Spleen (tissue), 11 donors: ENCODE measurements around the gene RRBP1. TPM values are rescaled to one million over a fixed set of nuclear protein-coding genes. Genes with fewer than 3 reads are reported as not detected.

Experiments used
- DNase-seq: peaks from one replicate; pipeline ENCODE4 v3.0.0-alpha.2; 2020
- H3K27ac ChIP-seq, 8 donors: fragments of 200-600 bp; sonication (generic) in 7 of 8; 1 replicate in 4 of 8; 2 replicates in 4 of 8; pipeline versions ENCODE4 v1.5.0 to v1.8.0; 2016 to 2021; ENCODE audit warnings: inconsistent platforms in 4 of 8, mild to moderate bottlenecking in 4 of 8, moderate library complexity in 1 of 8
- H3K27me3 ChIP-seq, 7 donors: fragments of 200-600 bp; sonication (generic) in 6 of 7; replicated peaks in 1 of 7; 1 replicate in 4 of 7; 2 replicates in 3 of 7; pipeline versions ENCODE4 v1.5.0 to v1.8.0; 2016 to 2021; ENCODE audit warnings: inconsistent platforms in 3 of 7, mild to moderate bottlenecking in 1 of 7
- H3K36me3 ChIP-seq, 6 donors: fragments of 200-600 bp; sonication (generic) in 5 of 6; 1 replicate in 4 of 6; 2 replicates in 2 of 6; pipeline versions ENCODE4 v1.5.0 to v1.8.0; 2016 to 2021; ENCODE audit warnings: inconsistent platforms in 2 of 6
- H3K4me1 ChIP-seq, 6 donors: fragments of 200-600 bp; sonication (generic) in 5 of 6; 1 replicate in 3 of 6; 2 replicates in 3 of 6; pipeline versions ENCODE4 v1.5.0 to v1.8.0; 2016 to 2021; ENCODE audit warnings: inconsistent platforms in 3 of 6
- H3K4me3 ChIP-seq, 8 donors: fragments of 200-600 bp; sonication (generic) in 7 of 8; 1 replicate in 4 of 8; 2 replicates in 4 of 8; pipeline versions ENCODE4 v1.5.0 to v1.8.0; 2016 to 2021; ENCODE audit warnings: inconsistent platforms in 4 of 8, mild to moderate bottlenecking in 4 of 8, moderate library complexity in 2 of 8
- H3K9me3 ChIP-seq, 8 donors: fragments of 200-600 bp; sonication (generic) in 7 of 8; 1 replicate in 4 of 8; 2 replicates in 4 of 8; pipeline versions ENCODE4 v1.5.0 to v1.8.0; 2016 to 2021; ENCODE audit warnings: inconsistent platforms in 4 of 8
- CTCF ChIP-seq, 11 experiments: fragments of 200-600 bp in 7 of 11; fragments of 450-650 bp in 4 of 11; sonication (generic) in 4 of 11; IDR thresholded peaks in 8 of 11; conservative IDR thresholded peaks in 3 of 11; 1 replicate in 7 of 11; 2 replicates in 4 of 11; pipeline versions ENCODE4 v1.4.0 to v1.8.0; 2016 to 2021; ENCODE audit warnings: antibody characterized with exemption in 11 of 11, inconsistent platforms in 4 of 11, mild to moderate bottlenecking in 1 of 11
- POLR2A ChIP-seq, 3 donors: fragments of 450-650 bp; IDR thresholded peaks; one replicate each; pipeline ENCODE4 v1.5.1; 2017; ENCODE audit warnings: antibody characterized with exemption in 3 of 3, mild to moderate bottlenecking in 1 of 3
- POLR2AphosphoS5 ChIP-seq, 3 donors: sonication (generic); formaldehyde crosslinking; IDR thresholded peaks; one replicate each; pipeline ENCODE4 v1.5.1; 2017; ENCODE audit warnings: antibody characterized with exemption in 3 of 3
- WGBS, 5 donors: extraction: QIAGEN DNeasy Blood & Tissue Kit in 3 of 5; methylation state at CpG; one replicate each; pipeline versions ENCODE4 v1.1.5 to v1.1.7; 2013 to 2018; 5-methylcytosine and 5-hydroxymethylcytosine counted together
- intact Hi-C: fragments of 100-400 bp; cut with DNase I; formaldehyde crosslinking; loops from one replicate; pipeline ENCODE4 v1.15.0; 2023; ENCODE audit warnings: low total_unique reads
- polyA plus RNA-seq, 3 donors: library from polyadenylated mRNA; stranded (reverse); fragments of 200-250 nt; gene quantifications; one replicate each; pipeline ENCODE4 v1.2.1, GENCODE V29; 2013
- total RNA-seq, 7 donors: library from RNA; depleted of rRNA in 3 of 7; stranded (reverse); fragments of >200 nt in 3 of 7; fragmentation: NEBNext Ultra II Directional in 4 of 7; extraction: Animal tissue kit (Norgen Biotek cat#: 25700) in 4 of 7; gene quantifications; one replicate each; pipeline versions ENCODE4 v1.1.0 to v1.2.1, GENCODE V29; 2016 to 2021
- donor health status: healthy with polysubstance abuse.
- donor health status: DM: no; HTN: no; CAD: no; lungs with moderate emphysema.
- donor health status: DM: no; HTN: no; CAD: no.
- donor health status: Bipolar disorder and iron deficiency.
- donor health status: healthy.
- donor health status: DM: no; HTN: no; CAD: no.
- donor health status: DM: yes; HTN: yes; CAD: no.

Gene RRBP1
- total and polyA plus RNA-seq, 10 donors, result 17.0 to 164 (median 114) TPM

DNA sequence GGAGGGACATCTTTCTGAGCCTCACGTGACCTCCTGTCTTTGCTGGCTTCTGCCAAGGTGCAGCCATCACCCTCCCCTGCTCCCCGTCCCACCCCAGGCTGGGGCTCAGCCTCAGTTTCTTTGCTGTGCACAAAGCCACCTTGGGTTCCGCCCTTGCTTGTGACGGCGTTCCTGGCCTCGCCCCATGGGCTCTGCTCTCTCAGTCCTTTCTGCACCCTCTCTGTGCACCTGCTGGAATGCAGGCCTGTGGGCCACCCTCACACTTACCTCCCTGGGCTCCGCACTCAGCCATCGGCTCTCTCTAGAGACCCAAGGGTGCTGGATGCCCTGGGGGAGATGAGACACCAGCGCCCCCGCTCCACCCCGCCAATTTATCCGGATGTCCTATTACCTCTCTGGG lies 46.0 kb upstream of the RRBP1 start:
- TF ChIP-seq CTCF (IDR thresholded peaks at IDR 0.05 in 8 of 11, conservative IDR thresholded peaks at IDR 0.05 in 3 of 11) (no peak), POLR2A (IDR thresholded peaks at IDR 0.05) (no peak), POLR2AphosphoS5 (IDR thresholded peaks at IDR 0.05) (no peak)
- DNase-seq, result no peak
- H3K9me3 ChIP-seq, result no peaks in the 10 kb centered on the region
- H3K4me3 ChIP-seq, result no peak overlapping the region
- H3K27me3 ChIP-seq, result peaks cover 0 to 17% (median 0%) of the 10 kb centered on the region in 7 donors
- WGBS, 5 donors, result 88 to 93% (median 91%) methylated on average over 12 of the region's 12 CpGs
- intact Hi-C loops, result no loop called here
- no peak overlapping the region for H3K27ac ChIP-seq
- no peaks in the 10 kb centered on the region for H3K36me3 ChIP-seq
- no peaks in the 10 kb centered on the region for H3K4me1 ChIP-seq

DNA sequence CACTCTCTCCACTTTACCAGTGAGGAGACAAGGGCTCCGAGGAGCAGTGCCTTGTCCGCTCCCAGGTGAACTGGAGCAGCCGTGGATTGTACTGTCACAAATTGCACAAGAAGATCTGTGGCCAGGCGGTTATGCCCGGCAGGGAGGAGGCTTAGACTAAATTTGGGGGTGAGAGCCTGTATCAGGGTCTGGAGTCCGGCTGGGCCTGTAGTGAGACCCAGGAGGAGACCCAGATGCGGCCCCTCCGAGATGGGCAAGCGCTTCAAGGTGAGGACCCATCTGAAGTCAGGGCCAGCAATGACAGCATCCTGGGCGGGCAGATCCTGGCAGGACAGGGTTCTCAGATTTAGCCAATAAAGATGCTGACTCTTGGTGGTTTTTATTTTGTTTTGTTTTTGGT lies 45.3 kb upstream of the RRBP1 start:
- WGBS, 5 donors, result 70 to 86% (median 82%) methylated on average over 10 of the region's 10 CpGs

GRCh38 chr20:17726902-17727301 lies 44.9 kb upstream of the RRBP1 start:
- intact Hi-C loops, result no loop called here
- no peak overlapping the region for H3K4me3 ChIP-seq
- no peaks in the 10 kb centered on the region for H3K36me3 ChIP-seq
- WGBS, 5 donors, result 68 to 84% (median 71%) methylated on average over 4 of the region's 4 CpGs
- no peak for TF ChIP-seq CTCF (IDR thresholded peaks at IDR 0.05 in 8 of 11, conservative IDR thresholded peaks at IDR 0.05 in 3 of 11)
- TF ChIP-seq POLR2AphosphoS5 (IDR thresholded peaks at IDR 0.05), result no peak
- no peak for TF ChIP-seq POLR2A (IDR thresholded peaks at IDR 0.05)
- no peak overlapping the region for H3K27ac ChIP-seq
- peaks cover 0 to 17% (median 0%) of the 10 kb centered on the region in 7 donors for H3K27me3 ChIP-seq
- no peaks in the 10 kb centered on the region for H3K4me1 ChIP-seq
- no peaks in the 10 kb centered on the region for H3K9me3 ChIP-seq
- no peak for DNase-seq

More for the DNA sequence above, 45.3 kb upstream of the RRBP1 start:
- no peaks in the 10 kb centered on the region for H3K9me3 ChIP-seq
- no peaks in the 10 kb centered on the region for H3K36me3 ChIP-seq
- no peaks in the 10 kb centered on the region for H3K4me1 ChIP-seq
- TF ChIP-seq POLR2A (IDR thresholded peaks at IDR 0.05) (no peak), POLR2AphosphoS5 (IDR thresholded peaks at IDR 0.05) (no peak), CTCF (IDR thresholded peaks at IDR 0.05 in 8 of 11, conservative IDR thresholded peaks at IDR 0.05 in 3 of 11) (no peak)
- DNase-seq, result no peak
- H3K27ac ChIP-seq, result no peak overlapping the region
- H3K27me3 ChIP-seq, result peaks cover 0 to 17% (median 0%) of the 10 kb centered on the region in 7 donors
- intact Hi-C loops, result no loop called here
- no peak overlapping the region for H3K4me3 ChIP-seq

DNA sequence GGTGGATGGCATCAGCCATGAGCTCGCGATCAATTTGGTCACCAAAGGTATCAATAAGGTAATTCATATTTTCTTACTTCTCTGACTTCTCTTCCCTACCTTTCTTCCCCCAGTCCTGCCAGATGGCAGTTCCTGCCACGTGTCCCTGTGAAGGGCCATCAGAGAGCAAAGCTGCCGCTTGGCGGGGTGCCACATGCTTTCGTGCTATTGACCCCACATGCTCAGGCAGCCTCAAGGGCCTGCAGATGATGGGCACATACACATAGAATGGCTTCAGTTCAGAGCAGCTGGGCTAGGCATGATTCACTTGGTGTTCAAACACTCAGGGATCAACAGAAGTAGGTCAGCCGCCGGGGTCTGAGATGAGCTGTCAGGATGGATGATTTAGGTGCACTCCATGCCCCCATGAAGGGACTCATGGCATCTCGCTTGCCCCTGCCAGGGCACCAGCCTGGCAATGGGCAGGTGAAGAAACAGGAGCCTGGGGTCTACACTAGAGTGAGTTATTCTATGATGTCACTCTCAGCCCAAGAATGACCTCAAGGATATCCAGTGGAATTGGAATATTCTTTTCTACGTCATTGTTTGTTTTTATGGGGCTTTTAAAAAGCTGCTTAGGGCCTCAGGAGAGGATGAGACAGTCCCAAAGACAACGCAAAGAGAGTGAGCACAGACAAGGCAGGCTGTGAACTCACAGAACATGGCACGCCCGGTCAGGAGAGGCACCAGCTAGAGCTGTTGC lies 43.2 kb upstream of the RRBP1 start:
- H3K27me3 ChIP-seq, result peaks cover 0 to 17% (median 0%) of the 10 kb centered on the region in 7 donors
- no peaks in the 10 kb centered on the region for H3K9me3 ChIP-seq
- no peaks in the 10 kb centered on the region for H3K4me1 ChIP-seq
- H3K27ac ChIP-seq, result no peak overlapping the region
- no peaks in the 10 kb centered on the region for H3K36me3 ChIP-seq
- no peak overlapping the region for H3K4me3 ChIP-seq
- intact Hi-C loops, result no loop called here
- WGBS, 5 donors, result 85 to 93% (median 89%) methylated on average over 13 of the region's 13 CpGs
- no peak for TF ChIP-seq CTCF (IDR thresholded peaks at IDR 0.05 in 8 of 11, conservative IDR thresholded peaks at IDR 0.05 in 3 of 11)
- TF ChIP-seq POLR2AphosphoS5 (IDR thresholded peaks at IDR 0.05), result no peak
- no peak for TF ChIP-seq POLR2A (IDR thresholded peaks at IDR 0.05)
- no peak for DNase-seq
